Measurements from ENCODE around the gene EPG5.

- no peak for TF ChIP-seq SMC3 (IDR thresholded peaks at IDR 0.05; ENCODE audit: low read depth, low read length)
- TF ChIP-seq CTCF (conservative IDR thresholded peaks at IDR 0.05; ENCODE audit: low read depth, low read length), result no peak
- TF ChIP-seq CHD1 (IDR thresholded peaks at IDR 0.05; ENCODE audit: low read depth, low read length), result no peak
- TF ChIP-seq RCOR1 (IDR thresholded peaks at IDR 0.05; ENCODE audit: insufficient replicate concordance, low read length), result no peak
- TF ChIP-seq BHLHE40 (IDR thresholded peaks at IDR 0.05; ENCODE audit: low read depth, low read length), result no peak
- no peak for TF ChIP-seq RAD21 (IDR thresholded peaks at IDR 0.05; ENCODE audit: low read length)
- TF ChIP-seq POLR2A (IDR thresholded peaks at IDR 0.05; ENCODE audit: low read depth, low read length), result no peak
- no peak for TF ChIP-seq RFX5 (IDR thresholded peaks at IDR 0.05; ENCODE audit: low read depth, low read length)
- no peak for TF ChIP-seq MXI1 (IDR thresholded peaks at IDR 0.05; ENCODE audit: borderline replicate concordance, low read depth, low read length)
- no peak for TF ChIP-seq MAZ (IDR thresholded peaks at IDR 0.05; ENCODE audit: borderline replicate concordance, low read depth, low read length)
- TF ChIP-seq MAFK (IDR thresholded peaks at IDR 0.05; ENCODE audit: low read depth, low read length), result no peak
- no peak for TF ChIP-seq USF2 (IDR thresholded peaks at IDR 0.05; ENCODE audit: low read depth, low read length)
- no peak for TF ChIP-seq FOS (IDR thresholded peaks at IDR 0.05; ENCODE audit: low read depth, low read length)
- no peak for TF ChIP-seq CEBPB (IDR thresholded peaks at IDR 0.05; ENCODE audit: low read depth, low read length)
These were observed 41.0 kb downstream of the EPG5 start for GRCh38 chr18:45926085-45926484.

Data from IMR-90 (cell line).